GM21526 (cell line): ENCODE results near the gene GNA14.
"Not testable (repeated sequence)": the region's sequence is repeated elsewhere in the genome, so short reads cannot be mapped to it uniquely, and the experiment has no call there.

Experiments used
- ATAC-seq: cut with Tn5 transposase; IDR thresholded peaks from one replicate; pipeline ENCODE4 v1.9.1; 2021; ENCODE audit warnings: moderate library complexity; ENCODE audit not compliant: unreplicated experiment, low FRiP score

GNA14 gene

GRCh38 chr9:77422969-77423368 is 225.2 kb downstream of the GNA14 start:
- ATAC-seq, result no peak

GRCh38 chr9:77421506-77422265 is 226.4 kb downstream of the GNA14 start:
- ATAC-seq, result no peak

GRCh38 chr9:77420641-77421040 is 227.5 kb downstream of the GNA14 start:
- no peak for ATAC-seq

GRCh38 chr9:77418226-77418625 is 229.9 kb downstream of the GNA14 start:
- ATAC-seq, result no peak

- ATAC-seq, result no peak
Measured at GRCh38 chr9:77417566-77417965, 230.6 kb downstream of the GNA14 start.

GRCh38 chr9:77408521-77408920 is 239.6 kb downstream of the GNA14 start:
- ATAC-seq, result not testable (repeated sequence)

GRCh38 chr9:77403239-77403638 is 244.9 kb downstream of the GNA14 start:
- no peak for ATAC-seq

GRCh38 chr9:77402286-77402685 is 245.8 kb downstream of the GNA14 start:
- ATAC-seq, result no peak

- no peak for ATAC-seq
Measured at GRCh38 chr9:77399964-77400363, 248.2 kb downstream of the GNA14 start.

- not testable (repeated sequence) for ATAC-seq
Measured at GRCh38 chr9:77398581-77398980, 249.5 kb downstream of the GNA14 start.

GRCh38 chr9:77392328-77392727 is 255.8 kb downstream of the GNA14 start:
- no peak for ATAC-seq

- no peak for ATAC-seq
Measured at GRCh38 chr9:77391834-77392233, 256.3 kb downstream of the GNA14 start.

GRCh38 chr9:77386187-77386586 is 261.9 kb downstream of the GNA14 start:
- ATAC-seq, result no peak

- ATAC-seq, result no peak
Measured at GRCh38 chr9:77384406-77384805, 263.7 kb downstream of the GNA14 start.

- no peak for ATAC-seq
Measured at GRCh38 chr9:77375956-77376532, 272.1 kb downstream of the GNA14 start.

GRCh38 chr9:77374266-77374665 is 273.9 kb downstream of the GNA14 start:
- no peak for ATAC-seq
